GM19035 (cell line): ENCODE measurements around the gene EGFR.

ENCODE experiments used
- ATAC-seq: cut with Tn5 transposase; IDR thresholded peaks from one replicate; pipeline ENCODE4 v1.9.1; 2021; ENCODE audit not compliant: unreplicated experiment

EGFR gene

GRCh38 chr7:55185941-55186609 is 167.3 kb downstream of the EGFR start:
- ATAC-seq: no peak

DNA sequence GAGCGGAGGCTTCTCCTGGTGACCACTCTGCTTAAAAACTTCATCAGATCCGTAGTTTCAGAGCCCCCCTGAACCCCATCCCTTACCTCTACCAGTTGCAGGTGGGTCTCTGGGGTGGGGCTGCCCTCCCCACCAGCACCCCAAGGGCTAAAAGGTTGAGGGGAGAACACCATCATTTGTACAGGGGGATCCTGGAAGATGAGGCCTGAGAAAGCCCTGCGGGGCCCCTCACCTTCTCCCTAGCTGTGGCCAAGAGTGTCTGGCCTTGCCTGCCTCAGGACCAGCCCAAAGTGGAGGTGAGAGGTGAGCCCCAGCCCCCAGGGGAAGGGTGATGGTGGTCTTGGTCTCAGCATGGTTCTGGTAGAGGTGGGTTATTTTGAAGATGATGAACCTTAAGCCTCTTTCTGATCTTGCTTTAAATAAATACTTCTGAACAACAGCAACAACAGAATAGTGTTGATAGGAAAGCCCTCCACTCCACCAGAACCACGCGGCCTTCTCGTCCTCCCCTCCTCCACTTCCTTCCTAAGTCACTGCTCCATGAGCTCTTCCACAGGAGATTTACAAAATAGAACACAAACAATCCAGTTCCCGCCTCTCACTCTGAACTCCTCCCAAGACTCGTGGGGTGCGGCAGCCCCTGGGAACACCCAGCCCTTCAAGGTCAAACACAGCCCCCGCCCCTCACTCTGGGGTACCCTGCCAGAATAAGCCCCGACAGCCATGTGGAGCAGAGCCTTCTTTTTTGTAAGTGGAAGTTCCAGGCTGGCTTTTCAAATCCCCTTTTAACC is 169.1 kb downstream of the EGFR start:
- ATAC-seq: no peak

DNA sequence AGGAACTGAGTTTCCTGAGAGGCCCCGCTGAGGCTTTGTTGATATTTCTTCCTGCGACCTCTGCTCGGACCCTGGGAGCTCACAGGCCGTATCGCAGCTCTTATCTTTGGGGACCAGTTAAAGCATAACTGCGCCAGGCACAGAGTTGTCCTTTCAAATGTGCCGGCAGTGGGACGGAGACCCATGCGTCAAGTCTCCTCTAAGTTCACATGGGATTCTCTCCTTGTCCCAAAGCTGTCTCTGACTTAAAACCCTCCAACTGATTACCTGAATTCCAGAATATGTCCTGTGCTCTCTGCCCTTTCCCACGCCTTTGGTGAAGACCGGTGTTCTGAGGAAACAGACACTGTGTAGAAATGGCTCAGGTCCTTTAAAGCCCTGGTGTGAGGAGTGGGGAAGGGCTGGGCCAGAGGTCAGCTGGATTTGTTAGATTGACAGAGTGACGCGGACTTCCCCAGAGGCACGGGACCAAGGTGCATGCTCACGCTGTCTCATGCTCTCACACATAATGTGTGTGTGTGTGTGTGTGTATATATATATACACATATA is 169.8 kb downstream of the EGFR start:
- ATAC-seq: no peak

DNA sequence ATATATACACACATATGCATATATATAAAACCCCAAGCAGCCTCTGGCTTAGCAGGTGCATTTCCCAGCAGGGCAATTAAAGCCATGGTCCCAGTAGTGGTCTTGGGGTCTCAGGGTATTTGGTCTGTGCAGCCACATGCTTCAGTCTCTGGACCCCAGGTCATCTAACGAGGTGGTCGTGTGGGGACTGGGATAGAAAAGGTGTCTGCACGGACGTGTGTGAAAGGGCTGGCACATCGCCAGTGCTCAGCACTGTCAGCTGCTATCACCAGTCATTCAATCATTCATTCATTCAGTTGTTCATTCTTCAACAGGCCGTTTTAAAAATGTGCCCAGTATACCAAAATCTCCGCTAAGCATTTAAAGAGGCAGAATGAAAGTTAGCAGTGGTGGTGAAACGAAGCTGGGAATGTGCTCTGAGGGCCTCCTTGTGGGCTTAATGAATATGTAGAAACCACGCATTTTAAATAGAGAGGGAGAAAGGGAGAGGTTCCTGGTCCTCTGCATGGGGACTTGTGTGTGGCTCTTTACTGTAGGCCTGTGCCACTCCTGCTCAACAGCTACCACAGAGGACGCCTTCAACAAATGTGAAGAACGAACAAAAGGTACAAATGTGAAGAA is 170.4 kb downstream of the EGFR start:
- no peak for ATAC-seq

DNA sequence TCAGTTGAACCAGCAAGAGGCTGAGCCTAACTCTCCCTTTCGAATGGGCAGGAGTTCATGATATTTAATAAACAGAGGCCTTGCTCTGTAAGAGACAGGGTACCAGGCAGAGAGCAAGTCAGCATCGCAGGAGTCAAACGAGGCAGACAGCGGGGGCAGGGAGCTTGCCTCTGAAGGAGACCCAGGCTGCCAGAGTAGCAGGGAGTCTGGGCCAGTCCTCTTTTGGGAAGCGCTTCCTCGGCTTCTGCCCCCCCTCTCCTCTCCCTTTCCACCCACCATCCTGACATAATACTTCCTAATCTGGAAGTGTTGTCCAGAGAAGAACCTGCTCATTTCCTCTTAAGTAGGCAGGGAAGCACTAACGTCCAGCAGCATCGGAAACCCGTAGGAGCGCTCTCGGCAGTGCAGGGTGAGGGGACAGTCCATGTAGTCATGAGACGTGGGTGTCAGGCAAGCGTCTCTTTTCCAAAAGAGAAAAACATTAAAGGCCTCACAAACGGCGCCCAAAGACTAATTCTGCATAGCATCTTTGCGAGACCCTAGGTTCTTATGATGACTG is 171.1 kb downstream of the EGFR start:
- ATAC-seq: no peak

DNA sequence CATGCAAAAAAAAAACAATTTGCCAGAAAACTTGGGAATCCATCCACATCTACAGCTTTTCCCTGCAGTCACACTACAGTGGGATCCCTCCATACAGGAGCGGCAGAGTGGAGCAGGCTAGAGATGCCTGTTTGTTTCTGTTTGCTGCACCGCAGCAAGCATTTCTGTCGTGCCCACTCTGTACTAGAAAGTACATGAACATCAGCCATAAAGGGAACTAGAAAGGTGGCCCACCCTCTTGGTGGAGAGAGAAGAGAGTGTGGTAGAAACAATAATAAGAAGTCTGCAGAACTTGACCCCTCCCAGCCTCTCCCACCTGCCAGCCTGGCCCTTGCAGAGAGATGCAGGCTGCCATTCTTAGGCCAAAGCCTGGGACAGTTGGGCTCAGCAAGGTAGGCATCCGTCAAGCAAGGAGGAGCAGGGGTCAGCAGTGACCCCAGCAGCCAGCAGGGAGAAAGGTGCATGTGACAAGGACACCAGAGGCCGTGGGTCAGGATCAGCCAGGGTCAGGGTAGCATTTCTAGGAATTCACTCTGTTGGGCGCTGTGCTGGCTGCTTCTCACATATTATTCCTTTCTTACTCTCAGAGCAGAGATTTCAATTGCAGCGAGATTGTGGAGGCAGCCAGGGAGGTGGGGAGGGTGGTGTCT is 171.8 kb downstream of the EGFR start:
- no peak for ATAC-seq

DNA sequence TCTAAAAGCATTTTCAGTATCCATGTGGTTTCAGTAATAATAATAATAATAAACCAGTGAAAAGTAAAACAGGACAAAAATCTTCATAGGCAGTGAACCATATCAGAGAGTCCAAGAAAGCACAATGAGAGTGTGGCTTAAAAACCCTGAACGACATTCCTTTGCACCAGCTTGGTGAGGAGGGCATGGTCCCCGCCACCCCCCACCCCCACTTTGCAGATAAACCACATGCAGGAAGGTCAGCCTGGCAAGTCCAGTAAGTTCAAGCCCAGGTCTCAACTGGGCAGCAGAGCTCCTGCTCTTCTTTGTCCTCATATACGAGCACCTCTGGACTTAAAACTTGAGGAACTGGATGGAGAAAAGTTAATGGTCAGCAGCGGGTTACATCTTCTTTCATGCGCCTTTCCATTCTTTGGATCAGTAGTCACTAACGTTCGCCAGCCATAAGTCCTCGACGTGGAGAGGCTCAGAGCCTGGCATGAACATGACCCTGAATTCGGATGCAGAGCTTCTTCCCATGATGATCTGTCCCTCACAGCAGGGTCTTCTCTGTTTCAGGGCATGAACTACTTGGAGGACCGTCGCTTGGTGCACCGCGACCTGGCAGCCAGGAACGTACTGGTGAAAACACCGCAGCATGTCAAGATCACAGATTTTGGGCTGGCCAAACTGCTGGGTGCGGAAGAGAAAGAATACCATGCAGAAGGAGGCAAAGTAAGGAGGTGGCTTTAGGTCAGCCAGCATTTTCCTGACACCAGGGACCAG is 172.5 kb downstream of the EGFR start:
- ATAC-seq: no peak

DNA sequence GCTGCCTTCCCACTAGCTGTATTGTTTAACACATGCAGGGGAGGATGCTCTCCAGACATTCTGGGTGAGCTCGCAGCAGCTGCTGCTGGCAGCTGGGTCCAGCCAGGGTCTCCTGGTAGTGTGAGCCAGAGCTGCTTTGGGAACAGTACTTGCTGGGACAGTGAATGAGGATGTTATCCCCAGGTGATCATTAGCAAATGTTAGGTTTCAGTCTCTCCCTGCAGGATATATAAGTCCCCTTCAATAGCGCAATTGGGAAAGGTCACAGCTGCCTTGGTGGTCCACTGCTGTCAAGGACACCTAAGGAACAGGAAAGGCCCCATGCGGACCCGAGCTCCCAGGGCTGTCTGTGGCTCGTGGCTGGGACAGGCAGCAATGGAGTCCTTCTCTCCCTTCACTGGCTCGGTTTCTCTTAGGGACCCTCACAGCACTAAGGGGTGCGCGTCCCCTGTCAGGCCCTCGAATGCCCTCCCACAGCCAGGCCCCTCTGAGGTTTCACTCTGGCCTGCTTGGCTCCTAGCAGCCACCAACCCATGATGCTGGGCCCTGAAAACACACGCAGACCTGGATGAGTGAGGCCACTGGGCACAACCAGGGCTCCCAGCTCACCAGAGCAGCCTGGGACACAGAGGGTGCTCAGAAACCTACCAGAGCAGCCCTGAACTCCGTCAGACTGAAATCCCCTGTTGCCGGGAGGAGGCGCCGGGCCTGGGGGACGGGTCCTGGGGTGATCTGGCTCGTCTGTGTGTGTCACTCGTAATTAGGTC is 173.3 kb downstream of the EGFR start:
- no peak for ATAC-seq

DNA sequence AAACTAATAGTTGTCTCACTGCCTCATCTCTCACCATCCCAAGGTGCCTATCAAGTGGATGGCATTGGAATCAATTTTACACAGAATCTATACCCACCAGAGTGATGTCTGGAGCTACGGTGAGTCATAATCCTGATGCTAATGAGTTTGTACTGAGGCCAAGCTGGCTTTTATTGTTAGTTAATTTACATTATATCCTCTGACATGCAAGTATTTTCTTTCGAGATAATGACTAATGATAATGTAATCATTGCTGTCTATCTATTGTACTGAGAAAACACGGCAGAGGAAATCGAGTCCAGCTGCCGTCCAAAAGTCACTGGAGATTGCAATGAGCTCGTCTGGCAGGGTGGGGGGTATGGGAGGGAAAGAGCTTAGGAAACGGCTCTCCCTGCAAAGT is 173.9 kb downstream of the EGFR start:
- no peak for ATAC-seq

DNA sequence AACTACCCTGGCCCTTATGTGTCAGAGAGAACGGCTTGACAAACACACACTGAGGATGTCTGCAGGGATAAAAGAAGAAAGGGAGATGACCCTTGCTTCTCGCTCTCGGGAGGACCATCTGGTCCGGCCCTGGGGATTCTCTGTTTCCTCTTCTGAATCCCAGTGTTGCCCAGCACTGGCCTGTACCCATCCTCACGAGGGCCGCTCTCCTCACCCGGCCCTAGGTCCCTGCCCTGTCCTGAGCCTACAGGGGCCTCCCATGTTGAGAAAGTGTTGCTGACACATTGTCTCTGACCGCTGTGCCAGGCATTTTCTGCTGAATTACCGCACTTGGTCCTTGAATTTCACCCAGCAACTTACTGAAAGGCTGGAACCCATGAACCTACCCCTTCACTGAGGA is 174.4 kb downstream of the EGFR start:
- no peak for ATAC-seq

DNA sequence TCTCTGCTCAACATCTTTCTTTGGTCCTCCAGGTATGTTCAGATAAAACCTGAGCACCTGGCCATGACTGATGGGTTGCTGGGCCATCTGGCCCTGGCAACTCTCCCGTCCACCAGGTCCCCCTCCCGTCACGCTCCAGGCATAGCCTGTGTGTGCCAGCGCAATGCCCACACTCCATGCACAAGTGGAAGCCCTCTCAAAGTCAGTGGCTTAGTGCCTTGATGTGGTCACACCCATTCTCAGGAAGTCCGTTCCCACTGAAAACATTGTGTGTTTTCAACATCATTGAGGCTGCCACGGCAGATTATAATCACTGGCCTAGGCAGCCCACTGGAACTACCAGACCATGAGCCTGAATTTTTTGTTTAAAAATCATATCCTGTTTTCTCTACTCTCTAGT is 175.7 kb downstream of the EGFR start:
- no peak for ATAC-seq

DNA sequence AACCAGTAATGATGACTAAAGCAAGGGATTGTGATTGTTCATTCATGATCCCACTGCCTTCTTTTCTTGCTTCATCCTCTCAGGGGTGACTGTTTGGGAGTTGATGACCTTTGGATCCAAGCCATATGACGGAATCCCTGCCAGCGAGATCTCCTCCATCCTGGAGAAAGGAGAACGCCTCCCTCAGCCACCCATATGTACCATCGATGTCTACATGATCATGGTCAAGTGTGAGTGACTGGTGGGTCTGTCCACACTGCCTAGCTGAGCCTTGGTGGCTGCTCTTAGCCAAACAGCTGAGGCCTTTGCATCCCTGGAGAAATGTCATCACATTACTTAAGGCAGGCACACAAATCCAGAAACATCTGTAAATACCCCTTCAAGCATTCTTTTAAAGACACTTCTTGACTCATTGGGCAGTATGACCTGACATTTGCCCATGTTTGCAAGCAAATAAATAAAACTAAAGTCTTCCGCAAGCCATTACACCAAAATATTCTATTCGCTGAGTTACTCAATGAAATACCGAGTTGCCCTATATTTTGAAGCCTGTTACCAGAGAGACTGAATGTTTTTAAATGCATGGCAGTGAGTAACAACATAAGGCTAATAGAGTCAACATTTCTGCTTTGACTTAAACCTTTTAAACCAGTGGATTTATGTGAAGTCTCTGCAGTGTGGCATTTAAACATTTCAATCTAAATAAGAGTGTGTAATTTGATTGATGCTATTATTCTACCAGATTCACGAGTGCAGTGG is 180.0 kb downstream of the EGFR start:
- no peak for ATAC-seq

DNA sequence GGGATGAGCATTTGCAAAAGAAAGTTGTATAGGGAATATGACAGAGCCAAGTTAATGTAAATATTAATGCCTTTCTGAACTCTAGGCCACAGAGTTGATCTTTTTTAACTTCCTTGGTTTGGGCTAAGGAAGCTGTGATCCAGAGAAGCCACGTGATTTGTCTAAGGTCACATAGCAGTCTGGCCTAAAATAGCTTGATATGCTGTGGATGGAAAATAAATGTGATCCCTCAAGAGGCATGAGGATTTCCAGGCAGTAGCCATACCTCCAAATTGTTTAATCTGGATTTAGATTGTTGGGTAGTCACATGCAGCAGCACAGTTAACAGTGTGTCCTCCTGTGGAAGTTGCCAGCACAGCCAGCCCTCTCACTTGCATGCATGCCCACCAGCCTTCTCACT is 180.6 kb downstream of the EGFR start:
- ATAC-seq: no peak

- ATAC-seq: no peak
Observed at GRCh38 chr7:55200441-55200840, 181.6 kb downstream of the EGFR start.

DNA sequence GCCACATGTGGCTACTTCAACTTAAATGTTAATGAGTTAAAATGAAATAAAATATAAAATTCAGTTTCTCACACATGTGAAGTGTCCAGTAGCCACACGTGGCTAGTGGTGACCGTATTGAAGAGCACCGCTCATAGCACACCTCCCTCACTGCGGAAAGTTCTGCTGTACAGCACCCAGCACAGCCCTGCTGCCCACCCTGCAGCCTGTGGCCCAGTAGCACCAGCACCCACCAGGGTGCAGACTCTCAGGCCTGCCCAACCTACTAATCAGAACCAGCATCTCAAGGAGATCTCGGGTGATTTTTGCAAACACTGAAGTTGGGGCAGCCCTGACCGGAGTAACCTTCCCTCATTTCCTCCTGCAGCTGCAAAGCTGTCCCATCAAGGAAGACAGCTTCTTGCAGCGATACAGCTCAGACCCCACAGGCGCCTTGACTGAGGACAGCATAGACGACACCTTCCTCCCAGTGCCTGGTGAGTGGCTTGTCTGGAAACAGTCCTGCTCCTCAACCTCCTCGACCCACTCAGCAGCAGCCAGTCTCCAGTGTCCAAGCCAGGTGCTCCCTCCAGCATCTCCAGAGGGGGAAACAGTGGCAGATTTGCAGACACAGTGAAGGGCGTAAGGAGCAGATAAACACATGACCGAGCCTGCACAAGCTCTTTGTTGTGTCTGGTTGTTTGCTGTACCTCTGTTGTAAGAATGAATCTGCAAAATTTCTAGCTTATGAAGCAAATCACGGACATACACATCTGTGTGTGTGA is 183.5 kb downstream of the EGFR start:
- ATAC-seq: no peak

DNA sequence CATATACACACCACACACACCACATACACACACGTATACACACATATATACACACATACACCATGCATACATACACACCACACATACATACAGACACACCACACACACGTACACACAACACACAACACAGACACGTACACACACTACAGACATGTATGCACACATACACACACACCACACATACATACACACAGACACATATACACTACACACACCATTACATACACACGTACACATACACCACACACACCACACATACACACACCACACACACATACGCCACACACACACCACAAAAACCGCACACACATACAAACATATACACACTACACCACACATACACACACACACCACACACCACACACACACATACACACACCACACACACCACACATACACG is 184.5 kb downstream of the EGFR start:
- no peak for ATAC-seq

- no peak for ATAC-seq
Observed at GRCh38 chr7:55205124-55205955, 186.5 kb downstream of the EGFR start.
